GM19455 (cell line): ENCODE data around the gene RPUSD4.

Experiments used
- ATAC-seq: cut with Tn5 transposase; IDR thresholded peaks from one replicate; pipeline ENCODE4 v1.9.1; 2021; ENCODE audit not compliant: unreplicated experiment

The RPUSD4 gene

DNA sequence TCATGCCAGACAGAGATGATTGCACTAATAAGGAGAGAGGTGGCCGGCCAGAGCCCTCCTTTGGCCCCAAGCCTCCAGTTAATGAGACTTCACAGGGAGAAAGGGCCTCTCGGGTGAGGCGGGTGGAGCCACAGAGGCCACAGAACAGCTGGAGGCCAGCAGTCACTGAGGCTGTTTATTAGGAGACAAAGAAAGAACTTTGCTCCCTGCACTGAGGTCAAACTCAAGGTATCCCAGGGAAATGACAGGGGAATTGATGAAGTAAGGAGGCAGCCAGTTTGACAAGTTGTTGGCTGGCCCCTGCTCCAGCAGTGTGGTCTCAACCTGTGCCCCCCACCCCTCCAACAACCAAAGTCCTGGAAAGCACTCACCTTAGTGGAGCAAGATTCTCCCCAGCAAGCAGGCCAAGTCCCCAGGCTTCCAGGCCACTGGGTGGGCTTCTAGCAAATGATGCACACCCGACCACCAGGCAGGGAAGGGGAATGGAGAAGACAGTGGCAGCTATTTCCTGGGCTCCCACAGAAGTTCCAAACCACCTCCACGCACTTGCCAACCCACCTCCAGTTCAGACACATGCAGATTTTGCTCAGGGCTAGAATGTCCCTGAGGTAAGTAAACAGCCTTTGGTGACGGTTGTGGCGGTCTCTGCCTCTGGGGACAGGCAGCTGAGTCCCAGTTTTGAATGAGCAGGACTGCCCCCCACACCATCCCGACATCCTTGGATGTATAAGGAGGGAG lies 53.2 kb downstream of the RPUSD4 start:
- no peak for ATAC-seq

DNA sequence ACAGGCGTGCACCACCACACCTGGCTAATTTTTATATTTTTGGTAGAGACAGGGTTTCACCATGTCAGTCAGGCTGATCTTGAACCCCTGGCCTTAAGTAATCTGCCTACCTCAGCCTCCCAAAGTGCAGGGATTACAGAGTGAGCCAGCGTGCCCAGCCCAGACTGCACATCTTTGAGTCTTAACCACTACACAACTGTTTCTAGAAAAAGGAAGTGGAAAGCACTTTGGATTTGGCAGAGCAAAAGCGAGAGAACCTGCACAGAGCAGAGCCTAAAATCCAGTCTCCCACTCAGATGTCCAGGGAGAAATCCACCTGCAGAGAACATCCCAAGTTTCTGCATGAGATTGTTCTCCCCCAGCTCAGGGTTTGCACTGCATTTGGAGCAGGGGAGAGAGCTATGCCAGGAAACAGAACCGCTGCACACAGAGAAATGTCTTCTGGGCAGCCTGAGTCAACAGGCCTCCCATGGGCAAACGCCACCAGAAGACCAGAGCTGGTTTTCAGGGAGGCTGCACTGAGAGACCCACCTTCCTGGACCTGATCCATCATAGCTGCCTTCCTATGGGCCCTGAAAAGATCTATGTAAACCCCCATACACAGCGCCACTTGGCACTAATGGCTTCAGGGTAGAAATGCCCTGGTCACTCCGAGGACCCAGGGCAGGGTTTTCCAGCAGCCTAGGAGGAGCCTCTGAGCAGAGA lies 54.0 kb downstream of the RPUSD4 start:
- no peak for ATAC-seq

DNA sequence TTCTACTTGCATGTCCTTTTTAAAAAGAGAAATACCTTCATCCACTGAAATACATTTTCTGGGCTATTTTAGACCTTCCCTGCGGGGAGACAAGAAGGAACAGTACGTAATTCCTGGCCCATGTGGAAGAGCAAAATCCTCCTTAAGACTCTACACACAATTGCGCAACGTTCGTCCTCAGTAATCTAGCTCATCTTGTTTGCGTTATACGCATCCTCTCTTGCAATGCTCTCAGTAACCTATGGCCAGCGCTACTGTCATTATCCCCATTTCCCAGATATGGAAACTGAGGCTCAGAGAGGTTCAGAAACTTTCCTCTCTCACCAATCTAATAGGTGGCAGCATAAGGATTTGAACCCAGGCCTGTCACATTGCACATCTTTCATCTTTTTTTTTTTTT lies 54.6 kb downstream of the RPUSD4 start:
- ATAC-seq = no peak

DNA sequence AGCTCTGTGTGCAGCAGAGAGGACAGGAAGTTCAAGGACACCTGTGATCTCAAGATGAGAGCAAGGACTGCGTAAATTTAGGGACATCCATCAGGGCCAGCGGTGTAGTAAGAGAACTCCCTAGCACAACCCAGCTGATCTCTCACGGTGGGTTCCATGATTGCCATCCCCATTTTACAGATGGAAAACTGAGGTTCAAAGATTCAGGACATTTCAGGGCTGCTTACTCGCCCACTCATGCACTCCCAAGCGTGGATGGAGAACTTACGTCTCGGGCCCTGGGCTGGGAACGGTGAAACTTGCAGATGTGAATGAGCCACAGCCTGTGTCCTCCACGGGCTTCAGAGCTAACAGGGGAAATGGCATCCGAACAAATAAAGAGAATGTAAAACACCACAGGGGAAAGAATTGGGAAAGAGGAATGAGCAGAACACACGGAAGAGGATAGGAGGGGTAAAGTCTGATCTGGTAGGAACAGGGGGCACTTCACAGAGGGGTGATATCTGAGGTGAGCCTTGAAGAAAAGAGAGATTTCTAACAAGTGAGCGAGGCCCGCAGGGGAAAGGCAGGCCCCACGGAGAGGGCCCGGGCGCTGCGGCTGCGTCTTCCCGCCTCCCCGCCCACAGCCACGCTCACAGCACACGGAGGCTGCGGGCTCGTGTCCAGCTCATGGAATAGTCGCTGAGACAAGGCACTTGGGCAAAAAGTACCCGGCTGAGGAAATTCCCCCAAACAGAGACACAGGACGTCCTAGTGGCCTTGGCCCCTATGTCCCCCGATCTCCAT lies 55.9 kb downstream of the RPUSD4 start:
- no peak for ATAC-seq

DNA sequence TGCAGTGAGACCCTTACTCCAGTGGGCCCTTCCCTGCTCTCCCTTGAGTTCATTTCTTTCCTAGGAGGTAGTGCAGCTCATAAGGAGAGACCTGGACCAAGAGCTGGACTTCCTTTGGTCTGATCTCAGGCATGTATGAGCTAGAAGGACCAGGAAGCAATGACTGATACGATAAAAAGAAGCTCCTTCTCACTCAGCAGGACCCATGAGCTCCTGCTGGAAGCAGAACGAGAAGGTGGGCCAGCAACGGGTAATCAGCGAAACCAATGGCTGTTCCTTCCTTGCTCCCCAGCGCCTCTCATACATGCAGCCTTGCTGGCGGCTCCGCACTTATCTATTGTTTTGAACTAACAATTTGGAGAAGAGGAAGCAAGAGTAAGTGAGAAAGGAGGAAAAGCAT lies 56.8 kb downstream of the RPUSD4 start:
- ATAC-seq = no peak

DNA sequence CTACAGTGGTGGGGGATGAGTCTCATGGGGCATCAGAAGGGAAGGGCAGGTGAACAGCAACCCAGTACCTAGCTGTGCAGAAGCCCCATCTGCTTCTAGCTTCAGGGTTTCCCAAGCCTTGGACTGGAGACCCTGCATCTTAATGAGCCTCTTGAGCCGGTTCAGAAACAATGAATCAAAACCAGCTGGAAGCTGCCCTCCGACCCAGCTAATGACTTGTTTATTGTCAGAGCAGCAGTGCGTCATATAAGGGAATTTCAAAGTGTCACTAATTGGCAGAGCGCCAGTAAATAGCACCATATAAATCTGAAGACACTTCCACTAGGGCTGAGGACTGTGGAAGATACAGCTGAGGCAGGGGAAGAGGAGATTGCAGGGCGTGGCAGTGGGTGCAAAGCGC lies 57.5 kb downstream of the RPUSD4 start:
- ATAC-seq = no peak

DNA sequence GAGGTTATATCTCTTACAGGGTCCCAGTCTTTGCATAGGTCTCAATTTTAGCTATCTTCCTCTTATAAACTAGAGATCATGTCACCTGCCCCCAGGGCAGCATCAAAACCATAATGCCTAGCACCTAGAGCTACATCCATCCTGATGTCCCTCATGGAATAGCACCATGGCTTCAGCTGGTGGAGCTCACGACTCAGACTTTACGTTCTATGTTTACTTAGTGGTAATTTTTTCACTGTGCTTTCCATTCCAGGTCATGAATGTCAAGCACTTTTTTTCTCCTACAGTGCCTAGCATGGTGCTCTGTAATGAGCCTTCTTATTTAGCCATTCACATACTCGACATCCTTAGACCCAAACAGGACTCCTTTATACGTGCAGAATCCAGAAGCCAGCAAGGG lies 58.4 kb downstream of the RPUSD4 start:
- no peak for ATAC-seq

DNA sequence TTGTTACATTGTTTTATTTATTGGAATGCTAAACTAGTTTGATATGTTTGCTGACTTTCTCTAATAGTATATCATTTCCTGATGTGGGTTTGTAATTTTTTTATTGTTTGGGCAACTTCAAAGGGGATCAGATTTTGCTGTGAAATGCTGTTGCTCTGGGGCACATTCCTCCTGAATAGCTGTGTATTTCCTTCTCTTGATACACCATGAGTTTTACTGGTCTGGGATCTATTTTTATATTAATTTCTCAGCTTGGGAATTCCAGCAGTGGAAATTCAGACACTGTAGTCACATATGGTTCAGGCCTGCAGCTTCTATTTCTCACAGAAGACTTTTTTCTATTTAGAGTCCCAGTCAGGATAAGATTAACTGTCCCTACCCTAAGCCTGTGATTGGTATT lies 58.9 kb downstream of the RPUSD4 start:
- ATAC-seq = no peak

DNA sequence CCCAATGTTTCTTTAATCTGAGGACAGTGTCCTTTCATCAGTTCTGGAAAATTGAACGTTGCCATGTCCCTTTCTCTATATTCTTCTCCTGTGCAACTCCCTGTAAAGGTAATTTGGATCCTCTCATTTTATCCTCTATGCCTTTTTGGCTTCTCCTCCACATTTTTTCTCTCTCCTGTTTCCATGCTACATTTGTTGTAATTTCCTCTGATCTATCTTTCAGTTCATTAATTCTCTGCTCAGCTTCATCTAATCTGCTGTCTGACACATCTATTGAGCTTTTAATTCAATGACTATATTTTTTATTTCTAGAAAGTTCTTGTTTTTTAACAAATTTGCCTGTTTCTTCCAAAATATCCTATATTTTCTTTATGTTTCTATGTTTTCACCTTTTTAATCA lies 59.3 kb downstream of the RPUSD4 start:
- ATAC-seq = no peak
